Measurements from ENCODE around the gene NOTCH2. TPM values are rescaled to one million over a fixed set of nuclear protein-coding genes. Genes with fewer than 3 reads are reported as not detected.

NOTCH2 gene
- total RNA-seq, 1 experiment from 2014 or later, result 53.7 TPM

DNA sequence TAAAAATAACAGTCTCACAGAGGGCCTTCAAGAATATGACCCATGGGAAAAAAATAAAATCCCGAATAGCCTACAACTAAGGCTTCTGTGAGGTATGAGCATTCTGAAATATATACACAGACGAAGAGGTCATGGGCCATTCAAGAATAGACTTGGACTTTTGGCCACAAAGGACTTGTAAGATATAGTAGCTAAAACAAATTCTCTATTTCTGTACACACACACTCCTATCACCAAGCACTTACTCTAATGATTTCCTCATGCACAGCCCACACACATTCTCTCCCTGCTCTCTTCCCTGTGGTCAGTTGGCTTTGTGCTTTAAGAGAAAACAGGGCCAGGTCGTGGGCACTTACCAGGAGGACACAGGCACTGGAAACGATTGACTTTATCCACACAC, 103.4 kb downstream of the NOTCH2 start:
- H3K4me3 Mint-ChIP-seq, result no peak overlapping the region
- no peaks in the 10 kb centered on the region for H3K9me3 Mint-ChIP-seq

More for the DNA sequence above, 103.4 kb downstream of the NOTCH2 start:
- Histone ChIP-seq H3K23me2 (ENCODE audit: insufficient read length, low read depth, low read length, poor library complexity, severe bottlenecking) (no peaks in the 10 kb centered on the region), H2BK20ac (ENCODE audit: low read depth, low read length, poor library complexity, severe bottlenecking) (no peak overlapping the region), H2BK12ac (ENCODE audit: insufficient read length, low read depth, low read length) (no peak overlapping the region), H2BK15ac (ENCODE audit: low read depth, low read length) (no peak overlapping the region), H3K27ac (ENCODE audit: insufficient read length, low read depth, low read length) (no peak overlapping the region), H3K4me1 (ENCODE audit: insufficient read depth, low read length) (no peaks in the 10 kb centered on the region), H4K20me1 (ENCODE audit: control insufficient read depth, insufficient read depth, insufficient read length) (peaks cover 2% of the 10 kb centered on the region), H4K5ac (ENCODE audit: insufficient read length, low read depth, low read length) (no peak overlapping the region), H3K18ac (ENCODE audit: insufficient read length, low read depth, low read length) (no peak overlapping the region), H3K79me2 (ENCODE audit: insufficient read depth, low read length) (no peaks in the 10 kb centered on the region), H3K4me2 (ENCODE audit: insufficient read depth, insufficient read length, low read length) (no peak overlapping the region), H3K27me3 (ENCODE audit: insufficient read depth, low read length) (no peaks in the 10 kb centered on the region), H4K8ac (replicated peaks; ENCODE audit: insufficient read length, low read depth, low read length) (no peak overlapping the region), H3K79me1 (ENCODE audit: insufficient read depth, low read depth, low read length, poor library complexity, severe bottlenecking) (no peaks in the 10 kb centered on the region), H4K91ac (ENCODE audit: insufficient read length, low read depth, low read length) (no peak overlapping the region), H2AK5ac (ENCODE audit: insufficient read length, low read length) (no peak overlapping the region), H3K23ac (ENCODE audit: insufficient read length, low read depth, low read length) (no peak overlapping the region), H2BK120ac (ENCODE audit: low read depth, low read length, poor library complexity, severe bottlenecking) (no peak overlapping the region), H2BK5ac (ENCODE audit: insufficient read length, low read length) (no peak overlapping the region), H2AFZ (ENCODE audit: low read length) (no peak overlapping the region), H3K56ac (ENCODE audit: insufficient read length, low read depth, low read length) (no peak overlapping the region), H3T11ph (ENCODE audit: low read length) (no peak overlapping the region), H3K9ac (ENCODE audit: extremely low read depth, insufficient read length, low read length) (no peak overlapping the region), H3K4ac (ENCODE audit: low read depth, low read length) (no peak overlapping the region), H3K14ac (ENCODE audit: insufficient read depth, low read length) (no peak overlapping the region), H3K9me3 (ENCODE audit: control insufficient read depth, low read depth, low read length) (no peaks in the 10 kb centered on the region)
- DNase-seq, result no peak
- H3K36me3 Mint-ChIP-seq (ENCODE audit: insufficient read depth in 1 of 3, low read depth in 3 of 3), result peaks cover 3 to 28% (median 5%) of the 10 kb centered on the region in 3 experiments; a peak in 4 of 7 replicates
- no peak overlapping the region for H3K27ac Mint-ChIP-seq
- whole genome bisulfite sequencing (ENCODE audit: extremely low coverage, insufficient read length, low lambda C conversion rate), result no CpG with 5 or more reads among the region's 4 CpGs
- no peaks in the 10 kb centered on the region for H3K4me1 Mint-ChIP-seq
- H3K27me3 Mint-ChIP-seq (ENCODE audit: low read depth), result no peaks in the 10 kb centered on the region
- no peak for TF ChIP-seq CTCF (conservative IDR thresholded peaks at IDR 0.05)
